GM11168 (cell line): ENCODE data around the gene LRRC17.

Experiments used
- in situ Hi-C: fragments of 300-500 bp; cut with MboI; formaldehyde crosslinking; loops from one replicate; pipeline ENCODE4 v1.12.0; 2022; ENCODE audit warnings: low sequenced_read_pairs; ENCODE audit not compliant: unreplicated experiment

Gene LRRC17

GRCh38 chr7:102912742-102913141, at the start of gene LRRC17:
TSS of gene LRRC17 (plus strand) at chr7:102913000. CDS start at chr7:102933914, 20,914 bp downstream.
- in situ Hi-C loops: no loop called here

GRCh38 chr7:102864958-102865357, 47.8 kb upstream of the LRRC17 start:
- in situ Hi-C loops: no loop called here

GRCh38 chr7:102866535-102867215, 46.1 kb upstream of the LRRC17 start:
- in situ Hi-C loops: no loop called here

GRCh38 chr7:102869195-102869594, 43.6 kb upstream of the LRRC17 start:
- in situ Hi-C loops: no loop called here

GRCh38 chr7:102872460-102872859, 40.3 kb upstream of the LRRC17 start:
- in situ Hi-C loops: no loop called here

- in situ Hi-C loops: no loop called here
These were observed 39.2 kb upstream of the LRRC17 start for GRCh38 chr7:102873470-102874165.

GRCh38 chr7:102874166-102874829, 38.5 kb upstream of the LRRC17 start:
- in situ Hi-C loops: no loop called here

GRCh38 chr7:102874966-102875365, 37.8 kb upstream of the LRRC17 start:
- in situ Hi-C loops: no loop called here

- in situ Hi-C loops: no loop called here
These were observed 37.0 kb upstream of the LRRC17 start for GRCh38 chr7:102875700-102876295.

GRCh38 chr7:102883098-102883860, 29.5 kb upstream of the LRRC17 start:
- in situ Hi-C loops: no loop called here

GRCh38 chr7:102888561-102889233, 24.1 kb upstream of the LRRC17 start:
- in situ Hi-C loops: no loop called here

GRCh38 chr7:102889851-102890250, 22.9 kb upstream of the LRRC17 start:
- in situ Hi-C loops: no loop called here

- in situ Hi-C loops: no loop called here
These were observed 22.4 kb upstream of the LRRC17 start for GRCh38 chr7:102890292-102890970.

GRCh38 chr7:102890971-102891692, 21.7 kb upstream of the LRRC17 start:
- in situ Hi-C loops: no loop called here

- in situ Hi-C loops: no loop called here
These were observed 21.0 kb upstream of the LRRC17 start for GRCh38 chr7:102891693-102892261.

GRCh38 chr7:102892631-102893278, 20.0 kb upstream of the LRRC17 start:
- in situ Hi-C loops: no loop called here

- in situ Hi-C loops: no loop called here
These were observed 17.2 kb upstream of the LRRC17 start for GRCh38 chr7:102895602-102896001.

GRCh38 chr7:102896585-102896984, 16.2 kb upstream of the LRRC17 start:
- in situ Hi-C loops: no loop called here
